ENCODE data around the gene DNAJB5.
A peak's percentile ranks its signal among the peaks of the same experiment; 100 is the strongest.

DNAJB5 gene

GRCh38 chr9:34985311-34985899, 4.1 kb upstream of the DNAJB5 start:
- DNase-seq = peak; percentile 59

- DNase-seq = no peak
Observed at GRCh38 chr9:34986540-34987047, 3.0 kb upstream of the DNAJB5 start.

GRCh38 chr9:34987160-34987901, 2.2 kb upstream of the DNAJB5 start:
- DNase-seq = no peak

GRCh38 chr9:34988218-34989002, 1.1 kb upstream of the DNAJB5 start:
- peak; percentile 58 for DNase-seq

- DNase-seq = peak; percentile 62
Observed at GRCh38 chr9:34989946-34990635, 546 bp downstream of the DNAJB5 start.

- DNase-seq = no peak
Observed at GRCh38 chr9:34990908-34991606, 1.5 kb downstream of the DNAJB5 start.

- DNase-seq = peak; percentile 16
Observed at GRCh38 chr9:34991607-34992375, 2.2 kb downstream of the DNAJB5 start.

- DNase-seq = peak; percentile 93
Observed at GRCh38 chr9:34992376-34992951, 2.9 kb downstream of the DNAJB5 start.

GRCh38 chr9:34993502-34994259, 4.1 kb downstream of the DNAJB5 start:
- peak; percentile 60 for DNase-seq

GRCh38 chr9:34994260-34994899, 4.8 kb downstream of the DNAJB5 start:
- peak; percentile 61 for DNase-seq

GRCh38 chr9:34994900-34995669, 5.5 kb downstream of the DNAJB5 start:
- no peak for DNase-seq

GRCh38 chr9:34995670-34996060, 6.1 kb downstream of the DNAJB5 start:
- no peak for DNase-seq

- no peak for DNase-seq
Observed at GRCh38 chr9:34996181-34996904, 6.8 kb downstream of the DNAJB5 start.

- no peak for DNase-seq
Observed at GRCh38 chr9:34996905-34997279, 7.3 kb downstream of the DNAJB5 start.

GRCh38 chr9:34997379-34997781, 7.8 kb downstream of the DNAJB5 start:
- no peak for DNase-seq

GRCh38 chr9:34998266-34998665, 8.7 kb downstream of the DNAJB5 start:
- no peak for DNase-seq

GRCh38 chr9:34999576-34999975, 10.0 kb downstream of the DNAJB5 start:
- DNase-seq = no peak

- peak; percentile 84 for DNase-seq
Observed at GRCh38 chr9:35000535-35001284, 11.2 kb downstream of the DNAJB5 start.
